Endothelial cell of umbilical vein (primary cell): ENCODE data around the gene DUSP8. TPM values are rescaled to one million over a fixed set of nuclear protein-coding genes. Genes with fewer than 3 reads are reported as not detected.

Experiments
- BruUV-seq: library from RNA; stranded (reverse); fragments of 400-500 nt; replicated peaks from 2 replicates; lab custom pipeline; 2021; lab: Mats Ljungman, UMichigan
- CTCF ChIA-PET: fragments of 300-600, 350-600 bp; sonication (Branson Sonifier 250); formaldehyde crosslinking; loops from one replicate; lab custom pipeline; 2021; ENCODE audit warnings: antibody characterized with exemption, inconsistent platforms; lab: Charles Lee
- POLR2A ChIA-PET: fragments of 300-600, 350-600 bp; sonication (Branson Sonifier 250); formaldehyde crosslinking; loops from one replicate; lab custom pipeline; 2021; ENCODE audit warnings: antibody characterized with exemption, inconsistent platforms; lab: Charles Lee
- DNase-seq: peaks from one replicate; pipeline ENCODE4 v3.0.0-alpha.2; 2011; ENCODE audit warnings: low read depth, low spot score
- FAIRE-seq: peaks from 2 replicates; lab custom pipeline; 2011; peaks lifted over from hg19 to GRCh38; lab: Jason Lieb, UNC
- H2AFZ ChIP-seq: 2 replicates; pipeline ENCODE4 v1.6.0; 2012; ENCODE audit warnings: low read depth, low read length, control low read depth, inconsistent platforms
- H3K27ac ChIP-seq: 2 replicates; pipeline ENCODE4 v1.5.1; 2011; ENCODE audit warnings: low read depth, mild to moderate bottlenecking, control low read depth, low read length, moderate library complexity; ENCODE audit not compliant: insufficient read depth
- H3K27me3 ChIP-seq, 2 experiments: 2 replicates each; pipeline versions ENCODE4 v1.6.0 to v1.6.1; 2011; ENCODE audit warnings: low read length in 2 of 2, mixed read lengths in 1 of 2; ENCODE audit not compliant: control insufficient read depth in 2 of 2, insufficient read depth in 2 of 2
- H3K36me3 ChIP-seq, 2 experiments: 2 replicates in 1 of 2; 3 replicates in 1 of 2; pipeline ENCODE4 v1.5.1; 2011; ENCODE audit warnings: low read length in 2 of 2, mild to moderate bottlenecking in 1 of 2, moderate library complexity in 1 of 2; ENCODE audit not compliant: control insufficient read depth in 2 of 2, insufficient read depth in 2 of 2; ENCODE audit errors: extremely low read depth in 1 of 2
- H3K4me1 ChIP-seq: 3 replicates; pipeline ENCODE4 v1.5.1; 2011; ENCODE audit warnings: mild to moderate bottlenecking, low read length; ENCODE audit not compliant: control insufficient read depth, insufficient read depth; ENCODE audit errors: extremely low read depth
- H3K4me2 ChIP-seq: 2 replicates; pipeline ENCODE4 v1.6.1; 2011; ENCODE audit warnings: low read length, control low read depth, mixed read lengths; ENCODE audit not compliant: insufficient read depth
- H3K4me3 ChIP-seq, 3 experiments: fragments of 200-600 bp in 1 of 3; sonication (generic), shearing (Covaris generic) in 1 of 3; replicated peaks in 1 of 3; 2 replicates each; pipeline ENCODE4 v1.5.1; 2011 to 2016; ENCODE audit warnings: control low read depth in 3 of 3, low read length in 3 of 3, mild to moderate bottlenecking in 2 of 3, inconsistent platforms in 1 of 3, low read depth in 1 of 3, moderate library complexity in 1 of 3; ENCODE audit not compliant: insufficient read depth in 1 of 3
- H3K79me2 ChIP-seq: 2 replicates; pipeline ENCODE4 v1.6.0; 2012; ENCODE audit warnings: low read length, inconsistent platforms; ENCODE audit not compliant: control insufficient read depth, insufficient read depth
- H3K9ac ChIP-seq: replicated peaks from 2 replicates; pipeline ENCODE3; 2011; ENCODE audit warnings: low read length, control low read depth; ENCODE audit not compliant: insufficient read depth; ENCODE audit errors: extremely low read depth
- H3K9me1 ChIP-seq: replicated peaks from 3 replicates; pipeline ENCODE4 v1.6.0; 2011; ENCODE audit warnings: mild to moderate bottlenecking, low read length; ENCODE audit not compliant: control insufficient read depth, insufficient read depth; ENCODE audit errors: extremely low read depth
- H3K9me3 ChIP-seq: replicated peaks from 2 replicates; pipeline ENCODE4 v1.5.1; 2012; ENCODE audit warnings: low read length, inconsistent platforms; ENCODE audit not compliant: control insufficient read depth, insufficient read depth
- H4K20me1 ChIP-seq: replicated peaks from 2 replicates; pipeline ENCODE3; 2011; ENCODE audit warnings: mild to moderate bottlenecking, low read length; ENCODE audit not compliant: control insufficient read depth, insufficient read depth; ENCODE audit errors: extremely low read depth
- CTCF ChIP-seq, 2 donors: IDR thresholded peaks; 1 replicate in 1 of 2; 2 replicates in 1 of 2; pipeline ENCODE4 v1.5.1; 2011; ENCODE audit warnings: low read length in 2 of 2, mild to moderate bottlenecking in 2 of 2, moderate library complexity in 2 of 2, control low read depth in 1 of 2, inconsistent platforms in 1 of 2, low read depth in 1 of 2; ENCODE audit not compliant: insufficient read depth in 1 of 2; ENCODE audit errors: extremely low read depth in 1 of 2
- EZH2 ChIP-seq: IDR thresholded peaks from 2 replicates; pipeline ENCODE4 v1.6.1; 2012; ENCODE audit warnings: borderline replicate concordance, low read depth, mild to moderate bottlenecking, moderate library complexity, low read length, inconsistent platforms; ENCODE audit not compliant: severe bottlenecking
- FOS ChIP-seq: IDR thresholded peaks from 2 replicates; pipeline ENCODE4 v1.6.1; 2011; ENCODE audit warnings: mild to moderate bottlenecking, low read length, moderate library complexity, borderline replicate concordance; ENCODE audit not compliant: insufficient read depth
- GATA2 ChIP-seq: IDR thresholded peaks from 2 replicates; pipeline ENCODE4 v1.7.0; 2011; ENCODE audit warnings: low read depth, mild to moderate bottlenecking, moderate library complexity, mixed read lengths, low read length; ENCODE audit not compliant: insufficient read length, insufficient read depth
- JUN ChIP-seq: IDR thresholded peaks from 2 replicates; pipeline ENCODE4 v1.6.1; 2011; ENCODE audit warnings: borderline replicate concordance, low read depth; ENCODE audit not compliant: insufficient read length, insufficient read depth
- MAX ChIP-seq: IDR thresholded peaks from 2 replicates; pipeline ENCODE4 v1.6.1; 2011; ENCODE audit not compliant: insufficient read depth, insufficient read length
- MYC ChIP-seq: IDR thresholded peaks from one replicate; pipeline ENCODE4 v1.6.1; 2011; ENCODE audit warnings: mild to moderate bottlenecking, low read depth, low read length
- POLR2A ChIP-seq: IDR thresholded peaks from 2 replicates; pipeline ENCODE4 v1.6.1; 2012; ENCODE audit warnings: low read depth, mild to moderate bottlenecking, control low read depth, low read length
- POLR2AphosphoS5 ChIP-seq: IDR thresholded peaks from 2 replicates; pipeline ENCODE4 v1.6.1; 2012; ENCODE audit warnings: low read depth, mild to moderate bottlenecking, control low read depth, low read length, moderate library complexity; ENCODE audit not compliant: insufficient read depth
- dilution Hi-C: fragments of 300-500 bp; cut with MboI; formaldehyde crosslinking; loops from one replicate; pipeline ENCODE4 v1.15.0; 2019; ENCODE audit warnings: low sequenced_read_pairs; ENCODE audit not compliant: extremely low pct_ligation_motif_present
- intact Hi-C: fragments of 100-400 bp; cut with micrococcal nuclease; formaldehyde crosslinking; loops from one replicate; pipeline ENCODE4 v1.10.0; 2022
- polyA plus RNA-seq, 4 experiments: library from polyadenylated mRNA; depleted of rRNA in 3 of 4; stranded (reverse) in 3 of 4; unstranded in 1 of 4; fragments of >200 nt; gene quantifications; 2 replicates each; pipeline versions ENCODE4 v1.2.1 to v1.2.3, GENCODE V29; 2011 to 2012; ENCODE audit warnings: missing spikeins in 1 of 4
- total RNA-seq: library from RNA; stranded (reverse); gene quantifications from 2 replicates; pipeline ENCODE4 v1.2.3, GENCODE V29; 2021

Gene DUSP8
- total and polyA plus RNA-seq, 2 donors (not counting 3 experiments of a cell fraction or from before 2014, with no cell fraction given): 4.6 to 5.9 TPM

GRCh38 chr11:1566381-1567051 is 5.6 kb downstream of the DUSP8 start:
- TF ChIP-seq POLR2A: no peak
- TF ChIP-seq CTCF (IDR thresholded peaks at IDR 0.05; ENCODE audit: extremely low read depth in 1 of 2, insufficient read depth in 1 of 2, low read depth in 1 of 2, low read length in 2 of 2): no peak
- no peak for TF ChIP-seq JUN
- no peak for TF ChIP-seq FOS
- no peak for TF ChIP-seq EZH2
- TF ChIP-seq GATA2: no peak
- TF ChIP-seq MAX: no peak
- TF ChIP-seq MYC: no peak
- TF ChIP-seq POLR2AphosphoS5: no peak
- H2AFZ ChIP-seq: no peak overlapping the region
- peaks cover 2% of the 10 kb centered on the region for H3K4me1 ChIP-seq
- H3K36me3 ChIP-seq: no peaks in the 10 kb centered on the region
- no peaks in the 10 kb centered on the region for H3K9me3 ChIP-seq
- ChIA-PET CTCF (interaction anchor here (5.2 to 5.5 kb wide), 2 partner anchors 8 to 20 kb away, joined by 24 to 36 read pairs; no protein-coding TSS in a partner anchor), POLR2A (interaction anchor here (0.6 kb wide), 1 partner anchor 512 kb away, joined by 4 read pairs; no protein-coding TSS in a partner anchor)
- no peak overlapping the region for H3K4me3 ChIP-seq
- dilution Hi-C loops (no loop called here), intact Hi-C loops (no loop called here)
- BruUV-seq: no TSS peak
- H3K4me2 ChIP-seq: no peak overlapping the region
- H3K27ac ChIP-seq: no peak overlapping the region
- no peak for DNase-seq
- H3K79me2 ChIP-seq: no peaks in the 10 kb centered on the region
- H3K27me3 ChIP-seq: no peaks in the 10 kb centered on the region
- no peaks in the 10 kb centered on the region for H3K9me1 ChIP-seq
- H4K20me1 ChIP-seq: no peaks in the 10 kb centered on the region
- H3K9ac ChIP-seq: no peak overlapping the region
- FAIRE-seq: no peak
